HG03139 (cell line): ENCODE data around the gene NEIL3.
"Not testable (repeated sequence)": the region's sequence is repeated elsewhere in the genome, so short reads cannot be mapped to it uniquely, and the experiment has no call there.

Experiments used
- ATAC-seq: cut with Tn5 transposase; IDR thresholded peaks from one replicate; pipeline ENCODE4 v1.9.1; 2021; ENCODE audit not compliant: unreplicated experiment

Gene NEIL3

DNA sequence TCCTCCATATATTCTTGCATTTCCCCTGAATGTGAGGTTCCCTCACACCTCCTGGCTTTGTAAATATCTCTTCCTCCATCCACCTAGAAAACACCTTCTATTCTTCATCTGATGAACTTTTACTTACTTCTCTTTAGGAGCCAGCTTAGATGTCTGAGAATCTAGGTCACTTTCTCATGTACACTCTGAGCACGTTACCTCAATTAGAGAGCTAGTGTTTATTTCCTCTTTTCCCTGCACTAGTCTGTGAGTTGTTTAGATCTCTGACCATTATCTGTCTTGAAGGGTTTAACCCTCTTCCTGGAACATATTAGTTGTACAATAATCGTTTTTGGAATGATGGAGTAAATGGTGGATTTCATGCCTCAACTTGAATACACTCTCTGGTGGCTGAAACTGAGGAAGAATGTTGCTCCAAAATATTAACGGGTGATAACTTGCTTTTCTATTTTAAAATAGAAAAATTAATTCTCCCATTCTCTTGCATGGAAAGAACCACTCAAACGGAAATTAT lies 8.5 kb upstream of the NEIL3 start:
- ATAC-seq: no peak

DNA sequence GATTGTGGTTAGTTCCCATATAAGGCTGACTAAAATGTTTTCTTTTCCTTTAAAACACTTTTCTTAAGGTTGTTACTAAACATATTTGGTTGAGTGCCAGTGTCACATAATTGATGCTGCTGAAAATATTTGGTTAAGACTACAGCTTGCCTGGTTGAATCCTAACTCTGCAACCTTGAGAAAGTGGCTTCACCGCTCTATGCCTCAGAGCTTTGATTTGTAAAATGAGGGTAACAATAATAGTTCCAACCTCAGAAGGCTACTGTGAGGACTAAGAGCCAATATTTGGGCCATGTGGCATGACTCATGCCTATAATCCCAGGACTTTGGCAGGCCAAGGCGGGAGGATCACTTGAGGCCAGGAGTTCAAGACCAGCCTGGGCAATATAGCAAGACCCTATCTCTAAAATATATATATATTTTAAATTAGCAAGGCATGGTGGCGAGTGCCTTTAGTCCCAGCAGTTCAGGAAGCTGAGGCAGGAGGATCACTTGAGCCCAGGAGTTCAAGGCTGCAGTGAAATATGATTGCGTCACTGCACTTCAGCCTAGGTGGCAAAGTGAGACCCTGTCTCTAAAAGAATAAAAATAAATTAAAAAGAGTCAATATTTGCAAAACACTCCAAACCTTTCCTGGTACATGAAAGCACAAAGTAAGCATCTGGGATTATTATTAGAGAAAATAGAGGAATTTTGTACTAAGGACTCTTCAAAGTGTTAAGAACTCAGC lies 7.1 kb upstream of the NEIL3 start:
- ATAC-seq: no peak

DNA sequence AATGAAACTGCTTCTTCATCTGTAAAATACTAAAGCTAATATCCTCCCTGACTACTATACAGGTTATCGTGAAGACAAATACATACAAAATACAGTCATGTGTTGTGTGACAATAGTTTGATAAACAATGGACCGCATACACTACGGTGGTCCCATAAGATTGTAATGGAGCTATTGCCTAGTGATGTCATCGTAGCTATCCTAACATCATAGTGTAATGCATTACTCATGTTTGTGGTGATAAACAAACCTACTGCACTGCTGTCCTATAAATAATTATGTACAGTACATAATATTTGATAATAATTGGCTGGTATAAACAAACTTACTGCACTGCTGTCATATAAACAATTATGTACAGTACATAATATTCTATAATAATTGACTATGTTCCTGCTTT lies 5.6 kb upstream of the NEIL3 start:
- ATAC-seq: no peak

DNA sequence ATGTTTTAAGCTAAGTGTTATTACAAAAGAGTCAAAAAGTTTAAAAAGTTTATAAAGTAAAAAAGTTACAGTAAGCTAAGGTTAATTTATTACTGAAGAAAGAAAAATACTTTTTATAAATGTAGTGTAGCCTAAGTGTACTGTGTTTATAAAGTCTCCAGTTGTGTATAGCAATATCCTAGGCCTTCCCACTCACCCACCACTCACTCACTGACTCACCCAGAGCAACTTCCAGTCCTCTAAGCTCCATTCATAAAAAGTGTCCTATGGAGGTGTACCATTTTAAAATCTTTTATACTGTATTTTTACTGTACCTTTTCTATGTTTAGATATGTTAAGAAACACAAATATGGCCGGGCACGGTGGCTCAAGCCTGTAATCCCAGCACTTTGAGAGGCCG lies 4.8 kb upstream of the NEIL3 start:
- ATAC-seq: not testable (repeated sequence)

DNA sequence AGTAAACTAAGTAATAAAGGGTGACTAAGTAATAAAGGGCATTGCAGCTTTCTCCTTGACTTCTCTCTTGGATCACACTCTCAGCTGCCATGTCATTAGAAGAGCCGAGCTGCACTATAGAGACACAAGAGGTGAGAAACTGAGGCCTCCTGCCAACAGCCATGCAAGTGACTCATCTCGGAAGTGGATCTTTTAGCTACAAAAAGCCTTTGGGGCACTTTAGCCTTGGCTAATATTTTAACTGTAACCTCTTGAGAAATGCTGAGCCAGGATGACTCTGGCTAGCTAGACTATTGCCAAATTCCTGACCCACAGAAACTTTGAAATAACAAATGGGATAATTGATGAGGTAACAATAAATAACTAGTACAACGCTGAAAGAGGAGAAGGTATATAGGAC lies 1.5 kb upstream of the NEIL3 start:
- no peak for ATAC-seq

DNA sequence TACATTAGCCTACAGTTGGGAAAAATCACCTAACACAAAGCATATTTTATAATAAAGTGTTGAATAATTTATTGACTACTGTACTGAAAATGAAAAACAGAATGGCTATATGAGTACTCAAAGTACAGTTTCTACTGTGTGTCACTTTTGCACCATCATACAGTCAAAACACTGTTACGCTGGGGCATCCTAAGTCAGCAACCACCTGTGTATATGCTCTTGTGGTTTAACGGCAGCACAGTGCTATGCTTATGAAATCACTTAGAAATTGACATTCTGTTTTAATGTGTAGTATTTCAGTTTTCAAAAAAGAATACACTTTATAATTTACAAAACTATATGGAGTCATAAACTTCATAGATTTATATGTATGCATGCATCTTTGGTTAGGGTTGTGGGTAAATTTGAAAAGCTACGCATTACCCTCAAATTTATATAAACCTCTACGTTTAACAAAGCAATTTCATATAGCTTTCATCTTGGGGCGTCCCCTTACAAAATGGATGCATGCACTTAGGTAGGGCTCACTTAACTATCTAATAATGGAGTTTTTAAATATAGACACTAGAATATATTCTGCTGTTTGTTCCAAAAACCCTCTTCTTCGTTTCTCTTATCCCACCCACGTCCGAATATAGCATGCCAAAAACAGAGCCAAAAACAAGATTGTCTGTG lies 690 bp upstream of the NEIL3 start:
- no peak for ATAC-seq

DNA sequence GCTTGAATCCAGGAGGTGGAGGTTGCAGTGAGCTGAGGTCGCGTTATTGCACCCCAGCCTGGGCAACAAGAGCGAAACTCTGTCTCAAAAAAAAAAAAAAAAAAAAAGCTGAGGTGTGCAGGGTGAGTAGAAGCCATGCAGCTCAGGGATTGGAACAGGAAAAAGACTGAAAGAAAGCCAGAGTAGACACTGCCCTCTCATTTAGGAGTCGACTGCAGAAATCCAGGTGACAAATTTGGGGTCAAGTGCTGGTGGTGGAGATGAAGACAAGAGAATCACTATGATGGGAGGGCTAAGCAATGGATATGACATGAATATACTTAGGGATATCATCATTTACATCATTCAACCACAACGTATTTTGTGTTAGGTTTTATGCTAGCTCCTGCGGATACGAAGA lies 1.9 kb downstream of the NEIL3 start:
- no peak for ATAC-seq

DNA sequence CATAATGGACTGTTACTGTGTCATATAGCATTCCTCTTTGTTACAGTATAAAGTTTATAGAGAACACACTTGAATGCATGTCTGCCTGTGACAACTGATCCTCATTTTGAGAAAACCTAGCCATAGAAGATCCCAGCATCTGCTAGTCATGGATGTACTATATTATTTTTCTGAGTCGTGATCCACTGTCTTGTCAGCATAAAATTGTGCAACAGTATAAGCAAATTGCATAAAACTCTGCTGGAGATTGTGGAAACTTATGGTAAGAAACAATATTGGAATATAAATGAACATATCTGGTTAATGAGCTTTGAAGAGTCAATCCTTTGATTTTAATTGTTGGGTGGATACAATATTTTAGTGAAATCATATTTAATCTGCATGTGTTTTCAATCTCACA lies 3.6 kb downstream of the NEIL3 start:
- ATAC-seq: no peak

DNA sequence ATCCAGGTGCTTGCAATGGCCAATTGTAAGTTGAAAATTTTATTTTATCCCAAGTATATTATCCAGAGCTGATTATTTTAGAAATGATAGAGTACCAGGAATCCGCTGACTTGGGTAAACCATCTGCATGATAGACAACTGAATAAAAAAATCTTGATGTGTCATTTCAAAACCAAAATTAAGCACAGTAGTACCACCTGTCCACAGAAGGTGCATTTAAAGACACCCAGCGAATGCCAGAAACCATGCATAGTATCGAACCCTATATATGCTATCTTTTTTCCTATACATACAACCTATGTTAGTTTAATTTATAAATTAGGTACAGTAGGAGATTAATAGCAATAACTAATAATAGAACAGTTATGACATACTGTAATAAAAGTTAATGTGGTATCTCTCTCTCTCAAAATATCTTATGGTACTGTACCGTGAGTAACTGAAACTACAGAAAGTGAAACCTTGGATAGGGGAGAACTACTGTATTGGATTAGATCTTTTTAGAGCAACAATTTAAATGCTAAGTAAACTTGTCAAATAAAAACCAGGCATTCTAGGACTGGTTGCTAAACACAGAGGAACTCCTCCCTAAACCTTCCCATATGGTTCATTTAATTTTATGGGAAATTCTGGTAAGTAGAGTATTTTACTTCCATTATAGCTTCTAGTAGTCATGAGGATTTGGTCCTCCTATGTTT lies 6.2 kb downstream of the NEIL3 start:
- ATAC-seq: no peak

DNA sequence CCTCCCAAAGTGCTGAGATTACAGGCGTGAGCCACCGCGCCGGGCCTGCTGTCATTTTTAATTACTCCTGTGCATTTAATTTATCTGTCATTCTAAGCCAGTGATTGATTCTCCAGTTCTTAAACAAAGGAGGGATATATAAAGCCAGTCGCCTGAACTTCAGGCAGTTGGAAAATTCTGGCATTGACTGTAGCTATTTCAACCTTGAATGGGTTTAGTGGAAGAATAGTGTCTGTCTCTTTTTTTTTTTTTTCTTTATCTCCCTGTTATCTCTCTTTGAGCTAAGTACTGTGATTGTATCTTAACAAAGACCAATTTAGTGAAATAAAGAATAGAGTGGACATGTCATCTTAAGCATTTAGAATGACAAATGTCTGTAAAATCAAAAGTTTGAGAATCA lies 11.0 kb downstream of the NEIL3 start:
- ATAC-seq: no peak

DNA sequence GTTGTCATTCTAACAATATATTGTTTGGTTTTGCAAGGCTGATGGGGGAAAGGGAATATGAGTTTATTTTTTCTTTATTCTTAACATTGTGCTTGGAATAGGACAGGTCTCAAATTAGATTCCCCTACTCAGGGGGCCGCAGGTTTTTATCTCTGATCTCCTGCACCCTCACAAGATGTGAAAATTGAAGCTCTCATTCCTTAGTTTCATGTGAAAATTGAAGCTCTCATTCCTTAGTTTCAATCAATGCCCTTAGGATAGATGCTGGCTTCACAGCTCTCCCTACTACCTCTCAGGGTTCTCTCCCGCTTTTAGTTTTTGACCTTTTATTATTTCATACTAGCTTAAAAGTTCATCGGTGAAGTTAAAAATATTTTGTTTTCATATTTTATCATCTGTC lies 12.0 kb downstream of the NEIL3 start:
- ATAC-seq: no peak

DNA sequence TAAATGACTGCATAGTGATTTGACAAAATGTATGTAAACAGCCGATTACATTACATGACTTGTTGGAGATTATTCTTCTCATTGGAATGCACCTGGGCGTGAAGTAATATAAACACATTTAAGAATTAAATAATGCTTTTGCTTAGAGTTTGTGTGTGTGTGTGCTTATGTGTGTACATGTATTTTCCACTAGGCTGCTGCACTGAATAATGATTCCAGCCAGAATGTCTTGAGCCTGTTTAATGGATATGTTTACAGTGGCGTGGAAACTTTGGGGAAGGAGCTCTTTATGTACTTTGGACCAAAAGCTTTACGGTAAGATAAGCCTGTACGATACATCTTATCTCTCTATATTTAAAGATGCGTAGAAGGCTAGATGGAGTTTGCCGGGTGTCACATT lies 12.6 kb downstream of the NEIL3 start:
- ATAC-seq: no peak

DNA sequence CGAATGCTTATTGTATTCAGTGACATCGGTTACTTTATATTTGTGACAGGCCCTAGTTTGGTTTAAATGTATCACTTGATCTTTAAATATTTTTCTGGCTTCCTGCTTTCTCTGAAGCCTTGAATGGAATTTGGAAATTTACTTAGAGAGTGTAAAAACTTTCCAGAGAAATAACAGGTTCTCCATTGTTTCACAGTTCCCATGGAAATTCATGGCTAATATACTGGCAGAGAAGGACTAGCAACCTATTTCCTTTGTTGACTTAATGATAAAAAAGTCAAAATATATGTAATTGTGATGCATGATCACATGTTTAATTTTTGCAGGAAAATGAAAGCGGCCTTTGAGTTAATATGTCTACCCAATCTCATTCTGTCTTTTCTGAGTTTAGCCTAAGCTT lies 13.2 kb downstream of the NEIL3 start:
- no peak for ATAC-seq

DNA sequence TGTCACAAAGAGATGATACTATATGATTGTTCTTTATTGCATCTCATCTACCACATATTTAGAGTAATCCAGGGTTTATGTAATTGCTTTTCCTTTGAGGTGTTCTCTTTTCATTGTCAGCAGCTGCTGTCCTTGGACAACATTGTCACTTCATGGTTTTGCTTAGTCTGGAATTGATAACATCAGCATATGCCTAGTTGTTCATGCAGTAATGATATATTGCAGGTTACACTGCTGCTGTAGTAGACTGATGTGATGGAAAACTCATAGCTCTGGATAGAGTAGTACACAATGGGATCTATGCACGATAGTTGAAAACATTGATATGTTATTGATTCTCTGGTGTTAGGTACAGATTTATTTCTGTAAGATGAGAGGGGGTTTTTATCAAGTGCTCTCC lies 13.7 kb downstream of the NEIL3 start:
- no peak for ATAC-seq

DNA sequence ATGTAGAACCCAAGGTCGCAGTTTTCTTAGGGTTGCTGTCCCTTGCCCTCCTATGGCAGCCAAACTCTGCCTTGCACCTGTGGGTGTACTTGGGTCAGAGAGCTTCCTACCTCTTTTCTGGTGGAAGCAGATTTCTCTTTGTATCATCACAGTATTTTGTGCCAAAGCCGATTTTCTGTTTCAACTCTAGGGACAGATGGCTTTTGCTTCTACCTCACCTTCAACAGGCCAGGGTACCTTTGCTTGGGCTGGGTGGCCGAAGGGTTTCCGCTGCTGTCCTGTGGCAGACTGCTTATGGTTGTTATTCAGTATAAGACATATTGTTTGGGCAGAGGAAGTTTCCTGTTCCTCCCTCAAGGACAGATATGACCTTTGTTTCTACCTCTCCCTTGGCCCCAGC lies 22.4 kb downstream of the NEIL3 start:
- ATAC-seq: no peak

DNA sequence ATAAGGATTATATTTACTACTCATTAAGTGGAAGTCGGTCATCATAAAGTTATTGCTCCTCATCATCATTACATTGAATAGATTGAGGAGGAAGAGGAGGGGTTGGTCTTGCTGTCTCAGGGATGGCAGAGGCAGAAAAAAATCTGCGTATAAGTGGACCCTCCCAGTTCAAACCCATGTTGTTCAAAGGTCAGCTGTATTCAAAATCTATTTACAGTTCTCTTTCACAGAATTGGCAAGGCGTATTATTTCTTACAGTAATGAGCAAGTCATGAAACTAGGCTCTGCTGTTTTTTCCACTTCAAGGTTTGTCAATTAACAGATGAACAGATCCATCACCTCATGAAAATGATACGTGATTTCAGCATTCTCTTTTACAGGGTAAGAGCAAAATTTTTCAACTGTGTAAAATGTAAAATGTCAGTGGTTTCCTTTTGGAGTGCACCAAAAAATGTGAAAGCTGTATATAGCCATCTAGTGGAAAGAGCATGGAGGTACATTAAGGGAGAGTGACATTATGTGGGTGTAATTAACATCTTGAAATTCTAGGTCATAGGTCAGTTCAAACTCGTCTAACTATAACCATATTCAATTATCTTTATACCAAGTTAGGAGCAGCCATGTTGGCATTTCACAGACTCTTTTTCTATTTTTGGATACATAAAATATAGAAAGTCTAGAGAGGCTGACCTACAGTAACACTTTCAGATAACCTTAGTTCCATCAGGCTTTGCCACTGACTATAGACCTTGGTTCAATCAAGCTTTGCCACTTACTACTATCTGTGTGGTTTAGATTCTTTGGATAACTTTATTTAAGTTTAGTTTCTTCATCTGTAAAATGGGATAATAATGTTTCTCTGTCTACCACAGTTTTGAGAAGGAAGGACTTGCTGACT lies 30.1 kb downstream of the NEIL3 start:
- peak; percentile 94 for ATAC-seq

DNA sequence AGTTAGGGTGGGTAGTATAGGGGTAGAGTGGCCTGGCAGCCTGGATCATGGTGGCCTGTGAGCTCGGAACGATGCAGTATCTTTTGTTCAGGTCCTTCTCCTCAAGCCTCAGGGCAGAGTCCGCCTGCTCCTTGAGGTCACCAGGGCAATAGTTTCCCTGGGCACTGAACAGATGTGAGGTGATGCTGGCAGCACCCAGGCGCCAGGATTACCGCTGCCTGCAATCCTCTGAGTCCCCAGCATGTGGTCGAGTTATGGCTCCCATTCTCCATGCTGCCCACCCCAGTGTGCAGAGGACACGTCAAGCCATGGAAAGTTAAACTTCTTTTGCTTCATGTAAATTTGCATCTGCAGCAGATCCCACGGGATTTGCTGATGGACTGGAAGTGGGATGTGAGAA lies 38.7 kb downstream of the NEIL3 start:
- ATAC-seq: no peak

DNA sequence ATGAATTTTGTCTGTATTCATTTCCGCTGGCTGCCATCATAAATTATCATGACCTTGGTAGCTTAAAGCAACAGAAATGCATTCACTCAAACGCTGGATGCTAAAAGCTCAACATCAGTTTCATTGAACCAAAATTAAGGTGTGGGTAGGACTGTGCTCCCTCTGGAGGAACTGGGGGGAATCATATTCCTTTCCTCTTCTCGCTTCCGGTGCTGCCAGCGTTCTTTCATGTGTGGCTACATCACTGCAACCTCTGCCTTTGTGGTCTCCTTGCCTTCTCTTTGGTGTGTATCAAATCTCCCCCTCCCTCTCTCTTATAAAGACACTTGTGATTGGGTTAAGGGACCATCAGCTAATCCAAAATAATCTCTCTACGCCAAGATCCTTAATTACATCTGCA lies 39.5 kb downstream of the NEIL3 start:
- ATAC-seq: no peak

DNA sequence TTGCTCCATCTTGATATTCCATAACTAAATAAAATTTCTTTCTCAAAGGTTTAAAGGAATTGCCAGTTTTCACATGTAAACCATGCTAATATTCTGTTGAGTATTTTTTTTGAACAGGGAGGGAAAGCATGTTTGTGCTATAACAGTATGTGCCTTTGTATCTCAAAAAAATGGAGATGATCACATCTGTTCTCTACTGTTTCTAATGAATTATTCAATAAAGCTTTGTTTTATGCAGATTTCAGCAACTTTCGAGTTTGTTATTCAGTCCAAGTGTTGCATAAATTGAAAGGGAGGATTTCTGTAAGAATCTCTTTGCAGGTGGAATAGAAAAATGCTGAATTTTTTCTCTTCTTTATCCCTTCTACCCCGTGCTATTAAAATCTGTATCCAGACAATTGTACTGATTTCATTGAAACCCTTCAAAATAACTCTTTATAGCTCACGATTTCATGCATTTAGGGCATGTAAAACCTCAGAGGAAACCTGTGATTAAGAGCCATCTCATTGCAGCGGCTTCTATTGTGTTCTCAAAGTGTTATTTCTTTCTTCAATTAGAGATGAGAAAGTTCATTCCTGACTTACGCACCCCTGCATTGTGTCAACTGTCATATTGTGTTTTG lies 42.1 kb downstream of the NEIL3 start:
- ATAC-seq: no peak

DNA sequence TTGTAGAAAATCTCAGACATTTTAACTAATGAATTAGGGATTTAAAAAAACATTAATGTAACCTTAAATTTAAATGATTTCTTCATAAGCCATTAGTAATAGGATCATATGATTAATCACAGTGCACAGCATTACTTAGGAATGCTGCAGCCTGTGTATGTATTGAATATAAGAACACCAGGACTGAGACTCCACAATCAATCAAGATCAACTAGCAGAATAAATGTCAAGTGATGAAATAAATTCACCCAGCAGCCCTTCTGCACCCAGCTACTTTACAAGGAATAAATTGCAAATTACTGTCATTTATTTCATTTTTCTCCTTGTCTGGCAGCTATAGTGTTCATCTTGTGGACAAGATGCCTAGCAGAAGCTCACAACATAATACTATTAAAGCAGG lies 46.5 kb downstream of the NEIL3 start:
- ATAC-seq: no peak

DNA sequence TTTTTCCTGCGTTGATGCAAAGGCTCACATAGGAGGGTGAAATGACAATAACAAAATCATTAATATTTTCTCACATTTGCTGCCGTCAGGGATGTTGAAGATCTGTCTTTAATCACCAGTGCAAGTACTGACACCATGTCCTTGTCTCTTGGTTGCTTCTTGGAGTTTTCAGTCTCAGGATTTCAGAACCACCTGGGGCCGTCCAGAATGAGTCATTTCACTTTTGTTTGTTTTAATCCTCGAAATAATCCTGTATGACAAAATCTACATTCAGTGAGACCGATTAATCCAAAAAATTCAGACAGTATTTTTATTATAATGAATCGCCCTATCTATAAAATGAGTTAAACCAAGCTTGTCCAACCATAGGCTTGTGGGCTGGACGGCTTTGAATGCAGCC lies 47.2 kb downstream of the NEIL3 start:
- no peak for ATAC-seq
